HG03064 (cell line): ENCODE measurements around the gene LRRTM4.

Experiments
- ATAC-seq: cut with Tn5 transposase; IDR thresholded peaks from one replicate; pipeline ENCODE4 v1.9.1; 2021; ENCODE audit warnings: low read depth; ENCODE audit not compliant: unreplicated experiment

The LRRTM4 gene

GRCh38 chr2:77479395-77479794 lies 42.8 kb downstream of the LRRTM4 start:
- ATAC-seq = no peak

- ATAC-seq = no peak
Measured at GRCh38 chr2:77470096-77470495, 52.1 kb downstream of the LRRTM4 start.

GRCh38 chr2:77469106-77469505 lies 53.1 kb downstream of the LRRTM4 start:
- ATAC-seq = no peak

GRCh38 chr2:77459840-77460239 lies 62.3 kb downstream of the LRRTM4 start:
- no peak for ATAC-seq

GRCh38 chr2:77458216-77458615 lies 64.0 kb downstream of the LRRTM4 start:
- ATAC-seq = no peak

- no peak for ATAC-seq
Measured at GRCh38 chr2:77457665-77458064, 64.5 kb downstream of the LRRTM4 start.

- no peak for ATAC-seq
Measured at GRCh38 chr2:77443076-77443475, 79.1 kb downstream of the LRRTM4 start.

GRCh38 chr2:77434880-77435279 lies 87.3 kb downstream of the LRRTM4 start:
- ATAC-seq = no peak

- ATAC-seq = no peak
Measured at GRCh38 chr2:77428946-77429345, 93.2 kb downstream of the LRRTM4 start.

- ATAC-seq = no peak
Measured at GRCh38 chr2:77421971-77422370, 100.2 kb downstream of the LRRTM4 start.

- no peak for ATAC-seq
Measured at GRCh38 chr2:77418537-77418936, 103.6 kb downstream of the LRRTM4 start.

- no peak for ATAC-seq
Measured at GRCh38 chr2:77404189-77404588, 118.0 kb downstream of the LRRTM4 start.

GRCh38 chr2:77398970-77399600 lies 123.1 kb downstream of the LRRTM4 start:
- no peak for ATAC-seq

- ATAC-seq = no peak
Measured at GRCh38 chr2:77397763-77398162, 124.4 kb downstream of the LRRTM4 start.

- ATAC-seq = no peak
Measured at GRCh38 chr2:77395011-77395410, 127.2 kb downstream of the LRRTM4 start.

- ATAC-seq = no peak
Measured at GRCh38 chr2:77391119-77391518, 131.1 kb downstream of the LRRTM4 start.

- no peak for ATAC-seq
Measured at GRCh38 chr2:77387324-77387723, 134.9 kb downstream of the LRRTM4 start.

- no peak for ATAC-seq
Measured at GRCh38 chr2:77372636-77373035, 149.5 kb downstream of the LRRTM4 start.

GRCh38 chr2:77370511-77370910 lies 151.7 kb downstream of the LRRTM4 start:
- ATAC-seq = no peak

GRCh38 chr2:77363277-77363676 lies 158.9 kb downstream of the LRRTM4 start:
- ATAC-seq = no peak

- no peak for ATAC-seq
Measured at GRCh38 chr2:77348821-77349220, 173.4 kb downstream of the LRRTM4 start.

GRCh38 chr2:77336013-77336412 lies 186.2 kb downstream of the LRRTM4 start:
- no peak for ATAC-seq
